Lower leg skin (tissue), 4 donors: ENCODE measurements around the gene PLAU. TPM values are rescaled to one million over a fixed set of nuclear protein-coding genes. Genes with fewer than 3 reads are reported as not detected.

Experiments
- DNase-seq, 2 donors: peaks; one replicate each; pipeline ENCODE4 v3.0.0-alpha.2; 2019; ENCODE audit warnings: low spot score in 2 of 2
- H3K4me3 ChIP-seq: fragments of 200-600 bp; sonication (generic); 2 replicates; pipeline ENCODE4 v1.5.1; 2017; ENCODE audit warnings: mild to moderate bottlenecking, low read depth; ENCODE audit not compliant: poor library complexity, severe bottlenecking
- POLR2A ChIP-seq, 2 donors: fragments of 450-650 bp; IDR thresholded peaks; one replicate each; pipeline ENCODE4 v1.6.1; 2016 to 2017; ENCODE audit warnings: antibody characterized with exemption in 2 of 2, mild to moderate bottlenecking in 1 of 2, moderate library complexity in 1 of 2
- WGBS, 2 donors: methylation state at CpG; one replicate each; pipeline ENCODE4 v1.1.5; 2018; 5-methylcytosine and 5-hydroxymethylcytosine counted together
- intact Hi-C: fragments of 100-400 bp; cut with DNase I; formaldehyde crosslinking; loops from one replicate; pipeline ENCODE4 v1.15.0; 2023; ENCODE audit warnings: low total_unique reads
- total RNA-seq, 4 donors: library from RNA; depleted of rRNA; stranded (reverse); fragments of >200 nt; gene quantifications; one replicate each; pipeline ENCODE4 v1.1.0, GENCODE V29; 2016
- TF ChIP-seq, protein P1 (sequence below), 3 donors: fragments of 450-650 bp; IDR thresholded peaks; one replicate each; pipeline ENCODE4 v1.5.1; 2016; ENCODE audit warnings: antibody characterized with exemption in 3 of 3, mild to moderate bottlenecking in 3 of 3, moderate library complexity in 2 of 3

The PLAU gene
- total RNA-seq, 4 donors from 2014 or later = 12.7 to 28.5 (median 14.7) TPM

GRCh38 chr10:73944356-73945100 is 33.6 kb downstream of the PLAU start:
- no peak for DNase-seq
- TF ChIP-seq, protein P1, sequence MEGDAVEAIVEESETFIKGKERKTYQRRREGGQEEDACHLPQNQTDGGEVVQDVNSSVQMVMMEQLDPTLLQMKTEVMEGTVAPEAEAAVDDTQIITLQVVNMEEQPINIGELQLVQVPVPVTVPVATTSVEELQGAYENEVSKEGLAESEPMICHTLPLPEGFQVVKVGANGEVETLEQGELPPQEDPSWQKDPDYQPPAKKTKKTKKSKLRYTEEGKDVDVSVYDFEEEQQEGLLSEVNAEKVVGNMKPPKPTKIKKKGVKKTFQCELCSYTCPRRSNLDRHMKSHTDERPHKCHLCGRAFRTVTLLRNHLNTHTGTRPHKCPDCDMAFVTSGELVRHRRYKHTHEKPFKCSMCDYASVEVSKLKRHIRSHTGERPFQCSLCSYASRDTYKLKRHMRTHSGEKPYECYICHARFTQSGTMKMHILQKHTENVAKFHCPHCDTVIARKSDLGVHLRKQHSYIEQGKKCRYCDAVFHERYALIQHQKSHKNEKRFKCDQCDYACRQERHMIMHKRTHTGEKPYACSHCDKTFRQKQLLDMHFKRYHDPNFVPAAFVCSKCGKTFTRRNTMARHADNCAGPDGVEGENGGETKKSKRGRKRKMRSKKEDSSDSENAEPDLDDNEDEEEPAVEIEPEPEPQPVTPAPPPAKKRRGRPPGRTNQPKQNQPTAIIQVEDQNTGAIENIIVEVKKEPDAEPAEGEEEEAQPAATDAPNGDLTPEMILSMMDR (IDR thresholded peaks at IDR 0.05) = no peak
- no peak for TF ChIP-seq POLR2A (IDR thresholded peaks at IDR 0.05)
- intact Hi-C loops = loop anchor here (5.0 kb wide), 1 partner anchor 57 kb away; no protein-coding TSS in a partner anchor
- no peak overlapping the region for H3K4me3 ChIP-seq
- 94 to 96% methylated on average over 24 to 35 of the region's 35 CpGs for WGBS, 2 donors

DNA sequence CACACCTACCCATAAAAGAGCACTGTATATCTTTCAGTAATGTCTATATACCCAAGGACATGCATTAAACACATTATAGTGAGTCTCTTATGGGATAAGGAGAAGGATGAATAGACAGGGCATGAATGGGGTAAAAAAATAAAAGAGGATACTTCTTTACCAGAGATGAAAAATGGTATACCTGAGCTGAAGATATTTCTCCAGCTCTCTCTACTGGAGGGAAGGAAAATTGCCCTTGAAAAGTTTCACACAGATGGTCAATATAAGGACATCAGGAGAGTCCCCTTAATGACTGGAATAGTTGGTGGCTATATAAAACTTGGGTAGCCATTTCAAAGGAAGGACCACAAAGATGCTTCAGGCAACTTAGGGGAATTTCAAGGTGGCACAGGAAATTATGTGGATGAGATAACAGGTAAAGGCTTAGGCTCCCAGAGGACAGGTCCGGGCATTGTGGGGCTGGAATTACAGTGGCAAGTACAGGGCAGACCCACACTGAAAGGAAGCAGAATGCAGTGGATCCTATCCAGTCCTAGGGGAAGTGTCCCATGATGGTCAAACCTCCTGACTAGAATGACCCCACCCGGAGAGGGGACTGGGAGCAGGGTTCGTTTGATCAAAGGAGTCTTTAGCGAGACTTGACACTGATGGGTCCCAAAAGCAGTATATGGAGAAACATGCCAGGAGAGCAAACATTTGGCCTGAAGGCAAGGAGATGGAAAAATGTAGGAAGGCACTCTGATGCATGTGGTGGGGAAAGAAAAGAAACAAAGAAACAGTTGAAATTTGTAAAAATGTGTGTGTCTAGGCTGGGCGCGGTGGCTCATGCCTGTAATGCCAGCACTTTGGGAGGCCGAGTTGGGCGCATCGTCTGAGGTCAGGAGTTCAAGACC is 35.6 kb downstream of the PLAU start:
- 69 to 83% methylated on average over 9 of the region's 9 CpGs for WGBS, 2 donors
- TF ChIP-seq, protein P1 (IDR thresholded peaks at IDR 0.05) = no peak
- TF ChIP-seq POLR2A (IDR thresholded peaks at IDR 0.05) = no peak
- no peak for DNase-seq
- no peak overlapping the region for H3K4me3 ChIP-seq
- intact Hi-C loops = no loop called here

GRCh38 chr10:73948947-73949633 is 38.2 kb downstream of the PLAU start:
- DNase-seq = no peak
- intact Hi-C loops = no loop called here
- 88 to 94% methylated on average over 10 of the region's 10 CpGs for WGBS, 2 donors
- TF ChIP-seq, protein P1 (IDR thresholded peaks at IDR 0.05) = no peak
- TF ChIP-seq POLR2A (IDR thresholded peaks at IDR 0.05) = no peak
- no peak overlapping the region for H3K4me3 ChIP-seq

GRCh38 chr10:73950155-73950948 is 39.4 kb downstream of the PLAU start:
- WGBS, 2 donors = 79 to 80% methylated on average over 13 of the region's 13 CpGs
- no peak overlapping the region for H3K4me3 ChIP-seq
- intact Hi-C loops = no loop called here
- no peak for DNase-seq
- TF ChIP-seq, protein P1 (IDR thresholded peaks at IDR 0.05) = no peak
- no peak for TF ChIP-seq POLR2A (IDR thresholded peaks at IDR 0.05)

GRCh38 chr10:73953665-73954064 is 42.7 kb downstream of the PLAU start:
- TF ChIP-seq POLR2A (IDR thresholded peaks at IDR 0.05) = no peak
- TF ChIP-seq, protein P1 (IDR thresholded peaks at IDR 0.05) = no peak
- 80 to 85% methylated on average over 1 of the region's 1 CpG for WGBS, 2 donors
- H3K4me3 ChIP-seq = no peak overlapping the region
- no peak for DNase-seq
- intact Hi-C loops = no loop called here
